Coronary artery (tissue), 2 donors: ENCODE data around the gene C3orf20.

Experiments
- DNase-seq: peaks from one replicate; pipeline ENCODE4 v3.0.0-alpha.2; 2017; ENCODE audit warnings: low spot score
- H3K27ac ChIP-seq, 2 donors: fragments of 200-600 bp; sonication (generic); one replicate each; pipeline ENCODE4 v1.5.1; 2016 to 2019
- H3K4me3 ChIP-seq: fragments of 200-600 bp; sonication (generic); 2 replicates; pipeline ENCODE4 v1.5.1; 2016; ENCODE audit warnings: mild to moderate bottlenecking, moderate library complexity
- TF ChIP-seq, protein P1 (sequence below): fragments of 200-600 bp; sonication (generic); IDR thresholded peaks from one replicate; pipeline ENCODE4 v1.5.1; 2019; ENCODE audit warnings: antibody characterized with exemption

Gene C3orf20

DNA sequence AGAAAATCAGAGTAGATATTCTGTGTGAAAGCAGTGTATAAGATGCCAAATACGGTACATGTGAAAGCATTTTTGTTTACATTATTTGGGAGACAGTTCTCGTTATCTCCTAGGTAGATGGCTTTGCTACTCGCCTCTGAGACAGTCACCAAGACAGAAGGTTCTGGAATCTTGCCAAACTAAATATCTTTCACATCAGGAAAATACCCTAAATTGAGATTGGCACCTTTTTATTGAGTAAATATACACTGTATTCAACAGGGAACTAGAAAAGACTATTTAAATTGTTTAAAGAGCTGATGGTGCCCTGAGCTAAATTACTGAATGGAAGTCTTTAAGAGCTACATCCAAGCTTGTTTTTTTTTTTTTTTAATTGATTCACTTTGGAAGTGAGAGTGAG, 147.2 kb downstream of the C3orf20 start:
- DNase-seq = no peak
- H3K27ac ChIP-seq = no peak overlapping the region
- H3K4me3 ChIP-seq = no peak overlapping the region
- TF ChIP-seq, protein P1, sequence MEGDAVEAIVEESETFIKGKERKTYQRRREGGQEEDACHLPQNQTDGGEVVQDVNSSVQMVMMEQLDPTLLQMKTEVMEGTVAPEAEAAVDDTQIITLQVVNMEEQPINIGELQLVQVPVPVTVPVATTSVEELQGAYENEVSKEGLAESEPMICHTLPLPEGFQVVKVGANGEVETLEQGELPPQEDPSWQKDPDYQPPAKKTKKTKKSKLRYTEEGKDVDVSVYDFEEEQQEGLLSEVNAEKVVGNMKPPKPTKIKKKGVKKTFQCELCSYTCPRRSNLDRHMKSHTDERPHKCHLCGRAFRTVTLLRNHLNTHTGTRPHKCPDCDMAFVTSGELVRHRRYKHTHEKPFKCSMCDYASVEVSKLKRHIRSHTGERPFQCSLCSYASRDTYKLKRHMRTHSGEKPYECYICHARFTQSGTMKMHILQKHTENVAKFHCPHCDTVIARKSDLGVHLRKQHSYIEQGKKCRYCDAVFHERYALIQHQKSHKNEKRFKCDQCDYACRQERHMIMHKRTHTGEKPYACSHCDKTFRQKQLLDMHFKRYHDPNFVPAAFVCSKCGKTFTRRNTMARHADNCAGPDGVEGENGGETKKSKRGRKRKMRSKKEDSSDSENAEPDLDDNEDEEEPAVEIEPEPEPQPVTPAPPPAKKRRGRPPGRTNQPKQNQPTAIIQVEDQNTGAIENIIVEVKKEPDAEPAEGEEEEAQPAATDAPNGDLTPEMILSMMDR = no peak
